ENCODE measurements around the gene PNMT. TPM values are rescaled to one million over a fixed set of nuclear protein-coding genes. Genes with fewer than 3 reads are reported as not detected.

PNMT gene
- total and polyA plus RNA-seq, 2 donors (not counting 1 experiment from before 2014, with no cell fraction given), result 0.13 to 0.76 TPM

DNA sequence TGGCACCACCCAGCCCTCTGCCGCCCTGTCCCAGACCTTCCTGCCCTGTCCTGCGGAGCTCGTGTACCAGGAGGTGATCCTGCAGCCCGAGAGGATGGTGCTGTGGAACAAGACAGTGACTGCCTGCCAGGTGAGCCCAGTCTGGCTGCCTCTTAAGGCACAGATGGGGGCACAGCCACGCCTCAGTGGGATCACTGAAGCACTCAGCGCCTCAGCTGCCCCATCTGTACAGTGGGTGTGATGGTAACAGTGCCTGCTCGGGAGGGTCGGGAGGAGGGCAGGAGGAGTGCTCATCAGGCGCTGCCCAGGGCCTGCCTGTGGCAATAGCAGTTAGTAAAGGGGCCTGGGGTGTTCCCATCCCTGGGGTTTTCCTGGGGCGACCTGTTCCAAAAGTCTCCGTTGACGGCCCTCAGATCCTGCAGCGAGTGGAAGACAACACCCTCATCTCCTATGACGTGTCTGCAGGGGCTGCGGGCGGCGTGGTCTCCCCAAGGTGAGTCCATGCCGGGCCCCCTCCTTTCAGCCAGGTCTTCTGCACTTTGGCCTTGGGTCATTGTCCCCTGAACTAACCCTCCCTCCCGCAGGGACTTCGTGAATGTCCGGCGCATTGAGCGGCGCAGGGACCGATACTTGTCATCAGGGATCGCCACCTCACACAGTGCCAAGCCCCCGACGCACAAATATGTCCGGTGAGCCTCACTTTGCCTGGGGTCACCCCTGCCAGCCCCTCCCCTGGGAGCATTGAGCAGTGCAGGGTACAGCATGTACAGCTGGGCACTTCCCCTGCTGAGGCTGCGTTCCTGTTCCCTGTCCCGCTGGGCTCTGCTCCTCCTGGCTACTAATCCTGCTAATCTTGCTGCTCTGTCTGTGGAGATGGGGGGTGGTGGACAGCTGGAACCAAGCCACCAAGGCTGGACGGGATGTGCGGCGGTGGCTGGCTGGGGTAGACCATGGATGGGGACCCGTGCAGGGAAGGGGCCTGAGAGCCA is 7.6 kb upstream of the PNMT start:
- H3K27me3 ChIP-seq (replicated peaks in 1 of 4; ENCODE audit: control extremely low read depth in 1 of 4, control insufficient read depth in 3 of 4, insufficient read depth in 4 of 4, low read length in 3 of 4), result no peaks in the 10 kb centered on the region
- H2AFZ ChIP-seq (ENCODE audit: insufficient read depth, low read depth, low read length, poor library complexity, severe bottlenecking), result no peak overlapping the region
- no peaks in the 10 kb centered on the region for H3K9me3 ChIP-seq (ENCODE audit: control extremely low read depth in 1 of 3, control insufficient read depth in 2 of 3, insufficient read depth in 1 of 3, low read length in 2 of 3)
- H3K36me3 ChIP-seq (replicated peaks in 1 of 2; ENCODE audit: control extremely low read depth in 1 of 2, control insufficient read depth in 1 of 2, extremely low read depth in 1 of 2, insufficient read depth in 2 of 2, low read length in 1 of 2), result peaks cover 0 to 36% of the 10 kb centered on the region in 2 experiments
- H3K27ac ChIP-seq (ENCODE audit: low read length in 2 of 2), result peak overlapping the region; percentile 81
- no peaks in the 10 kb centered on the region for H3K9me3 Mint-ChIP-seq (ENCODE audit: insufficient read depth)
- H3K4me2 ChIP-seq (replicated peaks; ENCODE audit: low read depth, low read length, poor library complexity, severe bottlenecking), result peak overlapping the region; percentile 58
- H3K9ac ChIP-seq (ENCODE audit: low read length), result no peak overlapping the region
- WGBS (ENCODE audit: insufficient coverage), result 95% methylated on average over 28 of the region's 35 CpGs
- no peaks in the 10 kb centered on the region for H3K27me3 Mint-ChIP-seq
- H3K79me2 ChIP-seq (ENCODE audit: control insufficient read depth, insufficient read depth, low read length), result peaks cover 11% of the 10 kb centered on the region
- peaks cover 39% of the 10 kb centered on the region for H3K4me1 Mint-ChIP-seq
- peak overlapping the region; percentile 47 for H3K4me3 Mint-ChIP-seq
- intact Hi-C loops (cut with micrococcal nuclease), result no loop called here
- peaks cover 34 to 55% of the 10 kb centered on the region in 2 donors for H3K4me1 ChIP-seq (ENCODE audit: control insufficient read depth in 2 of 2, insufficient read depth in 2 of 2, low read length in 2 of 2)
- H3K27ac Mint-ChIP-seq, result peak overlapping the region; percentile 61
- H3K4me3 ChIP-seq (ENCODE audit: control extremely low read depth in 1 of 5, extremely low read depth in 1 of 5, insufficient read depth in 1 of 5, low read depth in 2 of 5, low read length in 4 of 5), result no peak overlapping the region
- DNase-seq, result no peak
- no peak for ATAC-seq (ENCODE audit: low read depth)
- ChIA-PET POLR2A (no interaction called here), CTCF (interaction anchor here (0.6 to 1.6 kb wide), 7 partner anchors 8 to 40 kb away, joined by 3 to 7 read pairs (median 5); partner anchors contain the start of gene PNMT)
- no peaks in the 10 kb centered on the region for H4K20me1 ChIP-seq (ENCODE audit: control insufficient read depth, insufficient read depth, low read length, poor library complexity, severe bottlenecking)
- TF ChIP-seq EZH2 (IDR thresholded peaks at IDR 0.05; ENCODE audit: borderline replicate concordance, insufficient read depth, low read depth, low read length, poor library complexity, severe bottlenecking), result no peak
- TF ChIP-seq, protein P1, sequence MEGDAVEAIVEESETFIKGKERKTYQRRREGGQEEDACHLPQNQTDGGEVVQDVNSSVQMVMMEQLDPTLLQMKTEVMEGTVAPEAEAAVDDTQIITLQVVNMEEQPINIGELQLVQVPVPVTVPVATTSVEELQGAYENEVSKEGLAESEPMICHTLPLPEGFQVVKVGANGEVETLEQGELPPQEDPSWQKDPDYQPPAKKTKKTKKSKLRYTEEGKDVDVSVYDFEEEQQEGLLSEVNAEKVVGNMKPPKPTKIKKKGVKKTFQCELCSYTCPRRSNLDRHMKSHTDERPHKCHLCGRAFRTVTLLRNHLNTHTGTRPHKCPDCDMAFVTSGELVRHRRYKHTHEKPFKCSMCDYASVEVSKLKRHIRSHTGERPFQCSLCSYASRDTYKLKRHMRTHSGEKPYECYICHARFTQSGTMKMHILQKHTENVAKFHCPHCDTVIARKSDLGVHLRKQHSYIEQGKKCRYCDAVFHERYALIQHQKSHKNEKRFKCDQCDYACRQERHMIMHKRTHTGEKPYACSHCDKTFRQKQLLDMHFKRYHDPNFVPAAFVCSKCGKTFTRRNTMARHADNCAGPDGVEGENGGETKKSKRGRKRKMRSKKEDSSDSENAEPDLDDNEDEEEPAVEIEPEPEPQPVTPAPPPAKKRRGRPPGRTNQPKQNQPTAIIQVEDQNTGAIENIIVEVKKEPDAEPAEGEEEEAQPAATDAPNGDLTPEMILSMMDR (IDR thresholded peaks at IDR 0.05), result no peak
